Liver (tissue), 3 donors: ENCODE measurements around the gene ENKD1.

Source experiments
- ATF3 ChIP-seq: IDR thresholded peaks from 2 replicates; pipeline ENCODE4 v1.6.1; 2016; ENCODE audit warnings: antibody characterized with exemption
- FOXA1 ChIP-seq: IDR thresholded peaks from 2 replicates; pipeline ENCODE4 v1.6.1; 2016; ENCODE audit warnings: antibody characterized with exemption
- GABPA ChIP-seq, 2 donors: IDR thresholded peaks in 1 of 2; conservative IDR thresholded peaks in 1 of 2; 2 replicates each; pipeline ENCODE4 v1.6.1; 2016; ENCODE audit warnings: antibody characterized with exemption in 2 of 2, mild to moderate bottlenecking in 1 of 2, moderate library complexity in 1 of 2
- JUND ChIP-seq, 2 donors: IDR thresholded peaks; 2 replicates each; pipeline ENCODE4 v1.6.1; 2016; ENCODE audit warnings: antibody characterized with exemption in 2 of 2
- REST ChIP-seq: IDR thresholded peaks from 2 replicates; pipeline ENCODE4 v1.6.1; 2016; ENCODE audit warnings: antibody characterized with exemption, mild to moderate bottlenecking
- TF ChIP-seq, protein P1 (sequence below): fragments of 150-350 bp; IDR thresholded peaks from 2 replicates; pipeline ENCODE4 v1.5.1; 2017; ENCODE audit warnings: improper control_type of control experiment, low read depth, low read length; ENCODE audit not compliant: missing input control
- donor health status: healthy.
- donor health status: healthy.

DNA sequence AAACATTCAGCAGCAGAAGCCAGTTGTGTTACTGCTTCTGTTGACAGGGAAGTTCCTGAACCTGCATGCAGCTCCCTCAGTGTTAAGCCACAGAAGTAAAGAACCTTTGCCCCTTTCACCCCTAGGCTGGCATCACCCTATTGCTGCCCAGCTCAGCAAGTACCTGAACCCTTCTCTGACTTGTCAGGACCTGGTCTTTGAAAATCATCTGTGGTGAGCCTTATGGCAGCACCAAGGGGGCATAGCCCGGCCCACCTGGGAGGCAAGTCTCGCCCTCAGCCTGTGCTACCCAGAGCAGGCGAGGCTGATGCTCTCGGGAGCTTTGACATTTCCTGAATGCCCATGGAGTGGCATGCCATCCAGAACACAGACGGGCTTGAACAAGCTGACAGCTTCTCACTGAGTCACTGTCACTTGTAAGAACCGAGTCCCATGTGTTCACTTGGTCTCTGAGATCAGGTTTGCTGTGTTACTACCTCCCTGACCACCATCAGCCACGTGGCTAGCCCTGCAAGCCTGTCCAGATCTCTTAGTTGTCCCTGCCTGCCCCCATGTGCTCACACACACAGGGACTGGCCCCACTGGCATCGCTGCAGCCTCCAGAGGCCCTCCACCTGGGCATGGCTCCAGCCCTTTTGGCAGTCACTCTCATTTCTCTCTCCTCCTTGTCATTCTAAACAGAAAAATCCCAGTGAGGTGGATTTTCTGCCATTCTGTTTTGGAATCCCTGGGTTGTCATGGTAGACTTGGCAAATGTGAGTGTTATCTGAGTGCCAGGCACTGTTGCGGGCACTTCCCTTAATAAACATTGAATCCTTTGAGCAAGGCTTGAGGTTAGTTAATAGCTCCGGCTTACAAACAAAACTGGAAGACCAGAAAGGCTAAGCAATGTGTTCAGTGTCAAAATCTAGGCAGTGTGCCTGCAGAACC lies 24.5 kb downstream of the ENKD1 start:
- TF ChIP-seq, protein P1, sequence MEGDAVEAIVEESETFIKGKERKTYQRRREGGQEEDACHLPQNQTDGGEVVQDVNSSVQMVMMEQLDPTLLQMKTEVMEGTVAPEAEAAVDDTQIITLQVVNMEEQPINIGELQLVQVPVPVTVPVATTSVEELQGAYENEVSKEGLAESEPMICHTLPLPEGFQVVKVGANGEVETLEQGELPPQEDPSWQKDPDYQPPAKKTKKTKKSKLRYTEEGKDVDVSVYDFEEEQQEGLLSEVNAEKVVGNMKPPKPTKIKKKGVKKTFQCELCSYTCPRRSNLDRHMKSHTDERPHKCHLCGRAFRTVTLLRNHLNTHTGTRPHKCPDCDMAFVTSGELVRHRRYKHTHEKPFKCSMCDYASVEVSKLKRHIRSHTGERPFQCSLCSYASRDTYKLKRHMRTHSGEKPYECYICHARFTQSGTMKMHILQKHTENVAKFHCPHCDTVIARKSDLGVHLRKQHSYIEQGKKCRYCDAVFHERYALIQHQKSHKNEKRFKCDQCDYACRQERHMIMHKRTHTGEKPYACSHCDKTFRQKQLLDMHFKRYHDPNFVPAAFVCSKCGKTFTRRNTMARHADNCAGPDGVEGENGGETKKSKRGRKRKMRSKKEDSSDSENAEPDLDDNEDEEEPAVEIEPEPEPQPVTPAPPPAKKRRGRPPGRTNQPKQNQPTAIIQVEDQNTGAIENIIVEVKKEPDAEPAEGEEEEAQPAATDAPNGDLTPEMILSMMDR, result no peak
- TF ChIP-seq ATF3, result no peak
- no peak for TF ChIP-seq GABPA (IDR thresholded peaks at IDR 0.05 in 1 of 2, conservative IDR thresholded peaks at IDR 0.05 in 1 of 2)
- no peak for TF ChIP-seq JUND (IDR thresholded peaks at IDR 0.05)
- TF ChIP-seq FOXA1, result no peak
- no peak for TF ChIP-seq REST
